Esophagus squamous epithelium (tissue), 5 donors: ENCODE results near the gene EML1. TPM values are rescaled to one million over a fixed set of nuclear protein-coding genes. Genes with fewer than 3 reads are reported as not detected.

Source experiments
- DNase-seq: peaks from one replicate; lab custom pipeline; 2025; lab: John Stamatoyannopoulos, UW
- H3K27ac ChIP-seq, 4 donors: fragments of 200-600 bp; sonication (generic); one replicate each; pipeline ENCODE4 v1.5.1; 2016 to 2019; ENCODE audit warnings: mild to moderate bottlenecking in 1 of 4
- H3K27me3 ChIP-seq, 4 donors: fragments of 200-600 bp; sonication (generic); 1 replicate in 3 of 4; 2 replicates in 1 of 4; pipeline versions ENCODE4 v1.5.1 to v1.6.0; 2017 to 2021; ENCODE audit warnings: antibody characterized with exemption in 1 of 4
- H3K36me3 ChIP-seq, 3 donors: fragments of 200-600 bp; sonication (generic); one replicate each; pipeline ENCODE4 v1.5.1; 2016 to 2019
- H3K4me1 ChIP-seq, 3 donors: fragments of 200-600 bp; sonication (generic); one replicate each; pipeline ENCODE4 v1.5.1; 2017 to 2019
- H3K4me3 ChIP-seq, 4 donors: fragments of 200-600 bp; sonication (generic); 1 replicate in 3 of 4; 2 replicates in 1 of 4; pipeline ENCODE4 v1.5.1; 2016 to 2019; ENCODE audit warnings: mild to moderate bottlenecking in 2 of 4, moderate library complexity in 1 of 4
- H3K9me3 ChIP-seq, 3 donors: fragments of 200-600 bp; sonication (generic); one replicate each; pipeline ENCODE4 v1.5.1; 2016 to 2019
- CTCF ChIP-seq, 6 experiments: fragments of 450-650 bp in 4 of 6; fragments of 200-600 bp in 2 of 6; sonication (generic) in 2 of 6; IDR thresholded peaks; one replicate each; pipeline ENCODE4 v1.5.1; 2016 to 2019; ENCODE audit warnings: antibody characterized with exemption in 6 of 6, mild to moderate bottlenecking in 4 of 6, moderate library complexity in 4 of 6
- POLR2A ChIP-seq, 4 donors: fragments of 450-650 bp; IDR thresholded peaks; one replicate each; pipeline ENCODE4 v1.6.1; 2017; ENCODE audit warnings: antibody characterized with exemption in 4 of 4, mild to moderate bottlenecking in 4 of 4, moderate library complexity in 3 of 4
- WGBS, 2 donors: methylation state at CpG; one replicate each; pipeline ENCODE4 v1.1.5; 2018; 5-methylcytosine and 5-hydroxymethylcytosine counted together
- intact Hi-C: fragments of 100-400 bp; cut with DNase I; formaldehyde crosslinking; loops from one replicate; pipeline ENCODE4 v1.15.0; 2022
- total RNA-seq, 4 donors: library from RNA; depleted of rRNA; stranded (reverse); fragments of >200 nt; gene quantifications; one replicate each; pipeline ENCODE4 v1.1.0, GENCODE V29; 2016
- donor health status: DM: yes; HTN: yes; CAD: no.

EML1 gene
- total RNA-seq, 4 donors from 2014 or later = 3.0 to 22.9 (median 9.4) TPM

GRCh38 chr14:99785426-99785825 is 7.8 kb upstream of the EML1 start:
- no peaks in the 10 kb centered on the region for H3K4me1 ChIP-seq
- no peak overlapping the region for H3K4me3 ChIP-seq
- no peaks in the 10 kb centered on the region for H3K27me3 ChIP-seq
- no peaks in the 10 kb centered on the region for H3K9me3 ChIP-seq
- no peak overlapping the region for H3K27ac ChIP-seq
- 77% methylated on average over 9 of the region's 9 CpGs for WGBS, 2 donors
- DNase-seq = no peak
- no peaks in the 10 kb centered on the region for H3K36me3 ChIP-seq
- no peak for TF ChIP-seq CTCF (IDR thresholded peaks at IDR 0.05)
- no peak for TF ChIP-seq POLR2A (IDR thresholded peaks at IDR 0.05)
- intact Hi-C loops = no loop called here

- Histone ChIP-seq H3K36me3 (no peaks in the 10 kb centered on the region), H3K4me3 (no peak overlapping the region), H3K27ac (peak overlapping the region in 1 of 4 donors; percentile 33), H3K4me1 (peaks cover 0 to 10% (median 6%) of the 10 kb centered on the region in 3 donors), H3K9me3 (no peaks in the 10 kb centered on the region), H3K27me3 (no peaks in the 10 kb centered on the region)
- TF ChIP-seq CTCF (IDR thresholded peaks at IDR 0.05) = no peak
- TF ChIP-seq POLR2A (IDR thresholded peaks at IDR 0.05) = no peak
- intact Hi-C loops = no loop called here
- no peak for DNase-seq
- WGBS, 2 donors = 60 to 72% methylated on average over 6 to 8 of the region's 8 CpGs
Observed at GRCh38 chr14:99786511-99786989, 6.7 kb upstream of the EML1 start.

- Histone ChIP-seq H3K4me3 (no peak overlapping the region), H3K27me3 (no peaks in the 10 kb centered on the region), H3K36me3 (no peaks in the 10 kb centered on the region), H3K4me1 (peaks cover 0 to 24% (median 12%) of the 10 kb centered on the region in 3 donors), H3K9me3 (no peaks in the 10 kb centered on the region), H3K27ac (no peak overlapping the region)
- no peak for DNase-seq
- WGBS, 2 donors = 90 to 96% methylated on average over 6 of the region's 6 CpGs
- intact Hi-C loops = no loop called here
- TF ChIP-seq CTCF (IDR thresholded peaks at IDR 0.05) (no peak), POLR2A (IDR thresholded peaks at IDR 0.05) (no peak)
Observed at GRCh38 chr14:99788713-99789112, 4.5 kb upstream of the EML1 start.

- no peak for DNase-seq
- Histone ChIP-seq H3K27me3 (no peaks in the 10 kb centered on the region), H3K4me3 (no peak overlapping the region), H3K27ac (peak overlapping the region in 1 of 4 donors; percentile 91), H3K36me3 (no peaks in the 10 kb centered on the region), H3K4me1 (peaks cover 4 to 33% (median 21%) of the 10 kb centered on the region in 3 donors), H3K9me3 (no peaks in the 10 kb centered on the region)
- TF ChIP-seq POLR2A (IDR thresholded peaks at IDR 0.05) = no peak
- WGBS, 2 donors = 30 to 31% methylated on average over 2 of the region's 2 CpGs
- intact Hi-C loops = no loop called here
Observed at GRCh38 chr14:99789581-99789980, 3.6 kb upstream of the EML1 start.

GRCh38 chr14:99790201-99790977 is 2.8 kb upstream of the EML1 start:
- peaks cover 4 to 38% (median 22%) of the 10 kb centered on the region in 3 donors for H3K4me1 ChIP-seq
- H3K36me3 ChIP-seq = no peaks in the 10 kb centered on the region
- no peaks in the 10 kb centered on the region for H3K27me3 ChIP-seq
- intact Hi-C loops = loop anchor here (10.0 kb wide), 1 partner anchor 56 kb away; no protein-coding TSS in a partner anchor
- no peak overlapping the region for H3K4me3 ChIP-seq
- no peak for DNase-seq
- no peaks in the 10 kb centered on the region for H3K9me3 ChIP-seq
- no peak for TF ChIP-seq POLR2A (IDR thresholded peaks at IDR 0.05)
- no peak for TF ChIP-seq CTCF (IDR thresholded peaks at IDR 0.05)
- H3K27ac ChIP-seq = peak overlapping the region in 2 of 4 donors; percentile 14 to 91
- 85% methylated on average over 7 of the region's 7 CpGs for WGBS, 2 donors
